Neural crest cell (in vitro differentiated cells): ENCODE measurements around the gene IAH1. TPM values are rescaled to one million over a fixed set of nuclear protein-coding genes. Genes with fewer than 3 reads are reported as not detected.

Experiments
- DNase-seq: peaks from one replicate; pipeline ENCODE4 v3.0.0; 2021; ENCODE audit warnings: low read depth, mixed read lengths, low spot score
- H3K27ac Mint-ChIP-seq: one replicate; pipeline ENCODE4 v1.8.0; 2021; ENCODE audit warnings: mild to moderate bottlenecking, mixed read lengths; ENCODE audit not compliant: unreplicated experiment
- H3K27me3 Mint-ChIP-seq: 2 replicates; pipeline ENCODE4 v1.8.0; 2021; ENCODE audit warnings: low read depth, mild to moderate bottlenecking, mixed read lengths
- H3K36me3 Mint-ChIP-seq: 2 replicates; pipeline ENCODE4 v1.8.0; 2021; ENCODE audit warnings: low read depth, mild to moderate bottlenecking, mixed read lengths
- H3K4me1 Mint-ChIP-seq: 2 replicates; pipeline ENCODE4 v1.8.0; 2021; ENCODE audit warnings: mixed read lengths
- H3K4me3 Mint-ChIP-seq: one replicate; pipeline ENCODE4 v1.8.0; 2021; ENCODE audit warnings: mild to moderate bottlenecking, mixed read lengths
- H3K9me3 Mint-ChIP-seq: 2 replicates; pipeline ENCODE4 v1.8.0; 2021; ENCODE audit warnings: mixed read lengths
- CTCF ChIP-seq: fragments of 200-600 bp; sonication (generic); conservative IDR thresholded peaks from 2 replicates; pipeline ENCODE4 v1.5.0; 2021; ENCODE audit warnings: antibody characterized with exemption, mild to moderate bottlenecking
- long read RNA-seq: library from polyadenylated mRNA; unstranded; transcript quantifications from one replicate; pipeline ENCODE4 v2.0.0, GENCODE V29; 2020
- total RNA-seq: library from RNA; stranded (reverse); gene quantifications from 2 replicates; pipeline ENCODE4 v1.2.1, GENCODE V29; 2021

Gene IAH1
- 38.6 and 42.7 TPM in 2 replicates for total RNA-seq
- long read RNA-seq, transcript IAH1-215 (6 exons, 1,266 nt) = major isoform, 40 of 57 reads
- long read RNA-seq, partial matches to known transcripts = 2 of 57 reads
- long read RNA-seq, other reads (novel, unspliced or antisense) = 9 of 57 reads

GRCh38 chr2:9474361-9475057 is at the start of gene IAH1:
TSS of gene IAH1 (plus strand) at chr2:9474551. CDS start at chr2:9474567, 16 bp downstream.
- Mint-ChIP-seq H3K4me3 (peak within 1 kb of the TSS; percentile 88), H3K36me3 (peaks cover 18% of the 10 kb centered on the region), H3K9me3 (no peaks in the 10 kb centered on the region), H3K27me3 (no peaks in the 10 kb centered on the region), H3K27ac (no peak within 1 kb of the TSS), H3K4me1 (peaks cover 22% of the 10 kb centered on the region)
- DNase-seq = peak; percentile 37
- no peak for TF ChIP-seq CTCF

GRCh38 chr2:9428965-9429577 is 45.3 kb upstream of the IAH1 start:
- Mint-ChIP-seq H3K4me3 (no peak overlapping the region), H3K4me1 (no peaks in the 10 kb centered on the region), H3K27me3 (no peaks in the 10 kb centered on the region), H3K36me3 (peaks cover 19% of the 10 kb centered on the region), H3K9me3 (no peaks in the 10 kb centered on the region), H3K27ac (no peak overlapping the region)
- no peak for TF ChIP-seq CTCF
- no peak for DNase-seq

GRCh38 chr2:9430316-9431293 is 43.7 kb upstream of the IAH1 start:
- DNase-seq = no peak
- H3K27ac Mint-ChIP-seq = no peak overlapping the region
- no peak overlapping the region for H3K4me3 Mint-ChIP-seq
- H3K4me1 Mint-ChIP-seq = no peaks in the 10 kb centered on the region
- TF ChIP-seq CTCF = no peak
- peaks cover 19% of the 10 kb centered on the region for H3K36me3 Mint-ChIP-seq
- H3K27me3 Mint-ChIP-seq = no peaks in the 10 kb centered on the region
- no peaks in the 10 kb centered on the region for H3K9me3 Mint-ChIP-seq

- Mint-ChIP-seq H3K4me1 (no peaks in the 10 kb centered on the region), H3K36me3 (peaks cover 32% of the 10 kb centered on the region), H3K4me3 (no peak overlapping the region), H3K27ac (no peak overlapping the region), H3K9me3 (no peaks in the 10 kb centered on the region), H3K27me3 (no peaks in the 10 kb centered on the region)
- TF ChIP-seq CTCF = no peak
- no peak for DNase-seq
Observed at GRCh38 chr2:9434489-9434888, 39.9 kb upstream of the IAH1 start.

- Mint-ChIP-seq H3K27ac (no peak overlapping the region), H3K9me3 (no peaks in the 10 kb centered on the region), H3K4me3 (no peak overlapping the region), H3K36me3 (peaks cover 21% of the 10 kb centered on the region), H3K27me3 (no peaks in the 10 kb centered on the region), H3K4me1 (no peaks in the 10 kb centered on the region)
- DNase-seq = no peak
- no peak for TF ChIP-seq CTCF
Observed at GRCh38 chr2:9439536-9439935, 34.8 kb upstream of the IAH1 start.
